Small intestine (tissue), 7 donors: Measurements from ENCODE around the gene CNMD. TPM values are rescaled to one million over a fixed set of nuclear protein-coding genes. Genes with fewer than 3 reads are reported as not detected.

Experiments
- DNase-seq, 2 donors: peaks; one replicate each; pipeline versions ENCODE4 v3.0.0 to v3.0.0-alpha.2; 2013
- FAIRE-seq: peaks from 2 replicates; lab custom pipeline; 2012; peaks lifted over from hg19 to GRCh38; lab: Jason Lieb, UNC
- H3K27ac ChIP-seq, 3 donors: one replicate each; pipeline ENCODE4 v1.5.1; 2013; ENCODE audit warnings: low read length in 2 of 3, mild to moderate bottlenecking in 2 of 3, control low read depth in 1 of 3, inconsistent platforms in 1 of 3, low read depth in 1 of 3, moderate library complexity in 1 of 3
- H3K27me3 ChIP-seq, 3 donors: one replicate each; pipeline ENCODE4 v1.6.1; 2013; ENCODE audit warnings: low read length in 3 of 3, inconsistent platforms in 1 of 3; ENCODE audit not compliant: control insufficient read depth in 3 of 3, insufficient read depth in 3 of 3
- H3K36me3 ChIP-seq, 3 donors: one replicate each; pipeline ENCODE4 v1.6.1; 2013; ENCODE audit warnings: low read length in 3 of 3, inconsistent platforms in 1 of 3, low read depth in 1 of 3, mild to moderate bottlenecking in 1 of 3, moderate library complexity in 1 of 3; ENCODE audit not compliant: control insufficient read depth in 3 of 3, insufficient read depth in 2 of 3
- H3K4me1 ChIP-seq, 3 donors: one replicate each; pipeline ENCODE4 v1.6.1; 2013; ENCODE audit warnings: low read length in 2 of 3, inconsistent platforms in 1 of 3, low read depth in 1 of 3, mild to moderate bottlenecking in 1 of 3, moderate library complexity in 1 of 3; ENCODE audit not compliant: control insufficient read depth in 3 of 3, insufficient read depth in 2 of 3
- H3K4me3 ChIP-seq, 3 donors: one replicate each; pipeline ENCODE4 v1.5.1; 2013; ENCODE audit warnings: low read length in 3 of 3, control low read depth in 1 of 3, inconsistent platforms in 1 of 3, low read depth in 1 of 3, mild to moderate bottlenecking in 1 of 3, moderate library complexity in 1 of 3
- H3K9me3 ChIP-seq, 2 donors: one replicate each; pipeline ENCODE4 v1.6.1; 2013; ENCODE audit warnings: low read depth in 1 of 2, low read length in 1 of 2; ENCODE audit not compliant: control insufficient read depth in 2 of 2, insufficient read depth in 1 of 2
- WGBS, 3 donors: extraction: QIAGEN DNeasy Blood & Tissue Kit; methylation state at CpG; one replicate each; pipeline ENCODE4 v1.1.7; 2013; 5-methylcytosine and 5-hydroxymethylcytosine counted together
- polyA plus RNA-seq, 4 donors: library from polyadenylated mRNA; stranded (reverse) in 3 of 4; unstranded in 1 of 4; fragments of 200-250 nt in 3 of 4; fragments of 120-200 nt in 1 of 4; gene quantifications; one replicate each; pipeline versions ENCODE4 v1.2.1 to v1.2.3, GENCODE V29; 2013
- donor health status: healthy with polysubstance abuse.
- donor health status: control.
- donor health status: control.
- donor health status: Bipolar disorder and iron deficiency.
- donor health status: healthy.

CNMD gene
- polyA plus RNA-seq, 4 donors, result 0.04 to 0.18 TPM; not detected in 2

DNA sequence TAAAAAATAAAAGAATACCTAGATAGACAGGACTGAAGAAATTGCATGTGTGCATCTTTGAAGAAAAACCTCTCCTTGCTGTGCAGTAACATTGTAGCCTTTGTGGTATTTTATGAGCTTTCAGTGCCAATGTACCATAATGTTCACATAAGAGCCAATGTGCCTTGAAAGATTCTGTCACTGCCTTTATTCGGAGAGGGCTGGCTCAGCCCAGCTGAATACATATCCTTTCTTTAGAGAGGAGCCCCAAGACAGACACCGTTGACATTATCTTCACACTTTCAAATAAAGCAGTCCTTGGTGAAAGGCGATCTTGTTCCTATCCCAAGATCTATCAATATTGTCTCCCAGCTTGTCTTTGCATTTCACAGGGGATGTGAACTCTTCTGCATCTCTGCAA lies 18.5 kb upstream of the CNMD start:
- DNase-seq (no peak), FAIRE-seq (no peak)
- H3K4me1 ChIP-seq, result no peaks in the 10 kb centered on the region
- no peaks in the 10 kb centered on the region for H3K27me3 ChIP-seq
- no peaks in the 10 kb centered on the region for H3K36me3 ChIP-seq
- H3K27ac ChIP-seq, result no peak overlapping the region
- H3K9me3 ChIP-seq, result no peaks in the 10 kb centered on the region
- WGBS, 3 donors, result 52 to 59% (median 59%) methylated on average over 3 of the region's 3 CpGs
- no peak overlapping the region for H3K4me3 ChIP-seq

DNA sequence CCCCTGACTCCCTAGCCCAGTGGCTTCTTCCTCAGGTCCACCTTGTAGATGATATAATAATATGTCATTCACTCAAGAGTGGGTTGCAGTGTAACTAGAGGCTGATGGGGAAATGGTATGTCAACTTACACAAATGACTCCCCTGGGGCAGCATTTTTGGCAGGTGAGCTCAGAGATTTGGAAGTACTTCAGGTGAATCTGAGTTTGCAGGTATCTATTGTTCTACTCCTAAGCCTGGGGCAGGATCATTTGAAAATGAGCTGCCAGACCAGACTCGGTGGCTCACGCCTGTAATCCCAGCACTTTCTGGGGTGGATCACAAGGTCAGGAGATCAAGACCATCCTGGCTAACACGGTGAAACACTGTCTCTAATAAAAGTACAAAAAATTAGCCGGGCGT lies 11.6 kb upstream of the CNMD start:
- Histone ChIP-seq H3K27me3 (no peaks in the 10 kb centered on the region), H3K4me3 (no peak overlapping the region), H3K27ac (no peak overlapping the region), H3K4me1 (no peaks in the 10 kb centered on the region), H3K36me3 (no peaks in the 10 kb centered on the region), H3K9me3 (no peaks in the 10 kb centered on the region)
- FAIRE-seq, result no peak
- 79 to 87% (median 86%) methylated on average over 5 of the region's 5 CpGs for WGBS, 3 donors
- no peak for DNase-seq

DNA sequence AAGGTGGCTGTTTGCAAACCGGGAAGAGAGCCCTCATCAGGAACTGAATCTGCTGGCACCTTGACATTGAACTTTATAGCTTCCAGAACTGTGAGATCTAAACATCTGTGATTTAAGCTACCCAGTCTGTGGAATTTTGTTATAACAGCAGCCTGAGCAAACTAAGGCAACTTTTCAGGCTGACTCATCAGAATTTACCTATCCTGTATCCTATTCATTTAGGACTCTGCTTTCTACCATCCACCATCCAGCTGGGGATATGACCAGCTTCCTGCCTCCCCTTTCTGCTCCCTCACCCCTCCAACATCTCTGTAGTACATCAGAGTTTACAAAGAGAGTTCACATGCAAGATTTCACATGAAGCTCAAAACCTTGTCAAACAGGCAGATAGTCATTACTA lies 11.1 kb upstream of the CNMD start:
- Histone ChIP-seq H3K9me3 (no peaks in the 10 kb centered on the region), H3K4me1 (no peaks in the 10 kb centered on the region), H3K36me3 (no peaks in the 10 kb centered on the region), H3K27ac (no peak overlapping the region), H3K27me3 (no peaks in the 10 kb centered on the region), H3K4me3 (no peak overlapping the region)
- FAIRE-seq, result no peak
- 65 to 91% (median 72%) methylated on average over 1 of the region's 1 CpG for WGBS, 3 donors
- DNase-seq, result no peak

DNA sequence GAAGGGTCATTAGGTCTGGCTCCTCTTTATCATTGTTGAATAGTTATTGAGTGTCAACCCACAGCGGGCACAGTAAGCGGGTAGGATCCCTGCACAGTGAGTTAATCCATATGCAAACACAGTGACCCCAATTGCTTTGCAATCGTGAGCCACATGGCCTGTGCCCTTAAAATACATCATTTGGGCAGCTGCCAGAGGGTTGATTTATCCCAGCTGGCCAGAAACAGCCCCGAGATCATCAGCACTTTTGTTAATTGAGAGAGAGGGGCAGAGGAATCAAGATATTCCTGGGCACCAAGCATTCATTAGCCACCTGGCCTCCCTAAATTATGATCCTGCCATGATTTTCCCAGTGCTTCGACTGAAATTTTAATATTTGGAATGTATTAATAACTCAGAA lies 9.8 kb upstream of the CNMD start:
- 41 to 47% (median 43%) methylated on average over 5 of the region's 5 CpGs for WGBS, 3 donors
- H3K4me3 ChIP-seq, result no peak overlapping the region
- DNase-seq (no peak), FAIRE-seq (no peak)
- no peaks in the 10 kb centered on the region for H3K4me1 ChIP-seq
- no peaks in the 10 kb centered on the region for H3K27me3 ChIP-seq
- no peaks in the 10 kb centered on the region for H3K36me3 ChIP-seq
- no peaks in the 10 kb centered on the region for H3K9me3 ChIP-seq
- H3K27ac ChIP-seq, result no peak overlapping the region

DNA sequence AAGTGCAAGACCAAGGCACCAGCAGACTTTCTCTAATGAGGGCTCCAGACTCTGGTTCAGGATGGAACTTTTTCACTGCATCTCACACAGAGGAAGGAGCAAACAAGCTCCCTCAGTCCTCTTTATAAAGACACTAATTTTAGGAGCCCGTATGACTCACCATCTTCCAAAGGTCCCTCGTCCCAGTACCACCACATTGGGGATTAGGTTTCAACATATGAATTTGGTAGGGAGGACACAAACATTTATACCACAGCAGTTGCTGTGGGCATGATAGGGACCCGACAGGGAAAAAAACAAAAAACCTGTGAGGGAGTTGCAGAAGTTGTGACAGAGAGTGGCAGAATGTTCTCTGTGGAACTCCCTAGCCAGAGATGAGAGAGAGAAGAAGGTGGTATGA lies 6.5 kb upstream of the CNMD start:
- no peak for DNase-seq
- Histone ChIP-seq H3K27ac (no peak overlapping the region), H3K4me3 (no peak overlapping the region), H3K27me3 (peaks cover 0 to 2% (median 2%) of the 10 kb centered on the region in 3 donors), H3K4me1 (no peaks in the 10 kb centered on the region), H3K36me3 (no peaks in the 10 kb centered on the region), H3K9me3 (no peaks in the 10 kb centered on the region)
- no peak for FAIRE-seq
- WGBS, 3 donors, result 66 to 74% (median 71%) methylated on average over 3 of the region's 3 CpGs

GRCh38 chr13:52744842-52745375 lies 5.3 kb upstream of the CNMD start:
- no peak for FAIRE-seq
- 64 to 66% (median 65%) methylated on average over 6 of the region's 6 CpGs for WGBS, 3 donors
- no peak for DNase-seq
- H3K36me3 ChIP-seq, result no peaks in the 10 kb centered on the region
- no peaks in the 10 kb centered on the region for H3K4me1 ChIP-seq
- peaks cover 0 to 12% (median 12%) of the 10 kb centered on the region in 3 donors for H3K27me3 ChIP-seq
- no peak overlapping the region for H3K27ac ChIP-seq
- no peaks in the 10 kb centered on the region for H3K9me3 ChIP-seq
- no peak overlapping the region for H3K4me3 ChIP-seq

GRCh38 chr13:52743988-52744387 lies 4.4 kb upstream of the CNMD start:
- Histone ChIP-seq H3K9me3 (no peaks in the 10 kb centered on the region), H3K4me1 (no peaks in the 10 kb centered on the region), H3K4me3 (no peak overlapping the region), H3K36me3 (no peaks in the 10 kb centered on the region), H3K27me3 (peaks cover 3 to 21% (median 21%) of the 10 kb centered on the region in 3 donors), H3K27ac (no peak overlapping the region)
- no peak for DNase-seq
- WGBS, 3 donors, result 94 to 95% (median 94%) methylated on average over 3 of the region's 3 CpGs
- no peak for FAIRE-seq

- no peak overlapping the region for H3K4me3 ChIP-seq
- H3K36me3 ChIP-seq, result no peaks in the 10 kb centered on the region
- H3K27me3 ChIP-seq, result peaks cover 3 to 25% (median 23%) of the 10 kb centered on the region in 3 donors
- 56 to 74% (median 60%) methylated on average over 1 of the region's 1 CpG for WGBS, 3 donors
- H3K4me1 ChIP-seq, result no peaks in the 10 kb centered on the region
- FAIRE-seq (no peak), DNase-seq (no peak)
- no peak overlapping the region for H3K27ac ChIP-seq
- H3K9me3 ChIP-seq, result no peaks in the 10 kb centered on the region
These were observed 3.9 kb upstream of the CNMD start for GRCh38 chr13:52743569-52743968.
